ENCODE measurements around the gene CTSO. TPM values are rescaled to one million over a fixed set of nuclear protein-coding genes. Genes with fewer than 3 reads are reported as not detected.

CTSO gene
- 6.3 TPM for total RNA-seq

GRCh38 chr4:155953151-155954117, at the start of gene CTSO:
Gene CTSO, minus strand, starts transcription at chr4:155953866. Its CDS starts 19 bp downstream, at chr4:155953847.

GRCh38 chr4:155903453-155903852, 50.2 kb downstream of the CTSO start, which contains the start of gene TDO2:
Gene TDO2, plus strand, starts transcription at chr4:155903696. Its CDS starts 63 bp downstream, at chr4:155903759.

Other genes with a start within 250 kb of the CTSO start
- 36.9 TPM for gene GUCY1B1, start 194.8 kb downstream of the CTSO start, total RNA-seq
- not detected for gene ASIC5, start 87.6 kb downstream of the CTSO start, total RNA-seq
- 0.63 TPM for gene TDO2, start 50.2 kb downstream of the CTSO start, total RNA-seq

Measured in parietal lobe (tissue), 1 donor.